GM21390 (cell line): Measurements from ENCODE around the gene AUTS2.
"Not testable (repeated sequence)": the region's sequence is repeated elsewhere in the genome, so short reads cannot be mapped to it uniquely, and the experiment has no call there.

Source experiments
- ATAC-seq: cut with Tn5 transposase; IDR thresholded peaks from one replicate; pipeline ENCODE4 v1.9.1; 2021; ENCODE audit not compliant: unreplicated experiment

The AUTS2 gene

GRCh38 chr7:70631718-70632117, 1033.4 kb downstream of the AUTS2 start:
- no peak for ATAC-seq

DNA sequence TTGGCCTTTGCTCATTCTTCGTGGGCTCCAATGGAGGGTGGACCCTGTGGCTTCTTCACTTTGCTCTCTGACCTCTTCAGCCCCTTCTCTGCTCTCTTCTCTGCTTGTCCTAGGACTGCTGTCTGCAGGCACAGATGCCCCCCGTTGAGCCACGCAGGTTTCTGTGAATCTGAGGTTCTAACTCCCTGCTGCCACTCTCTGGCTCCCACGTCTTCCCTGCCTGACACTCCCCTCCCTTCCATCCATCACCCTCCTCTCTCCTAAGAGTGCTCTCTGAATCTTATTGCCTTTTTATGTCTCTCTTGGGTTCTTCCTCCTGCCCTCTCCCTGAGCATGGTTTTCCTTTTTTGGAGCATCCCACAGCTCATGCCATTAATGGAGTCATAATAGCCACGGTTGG, 1034.1 kb downstream of the AUTS2 start:
- ATAC-seq = no peak

DNA sequence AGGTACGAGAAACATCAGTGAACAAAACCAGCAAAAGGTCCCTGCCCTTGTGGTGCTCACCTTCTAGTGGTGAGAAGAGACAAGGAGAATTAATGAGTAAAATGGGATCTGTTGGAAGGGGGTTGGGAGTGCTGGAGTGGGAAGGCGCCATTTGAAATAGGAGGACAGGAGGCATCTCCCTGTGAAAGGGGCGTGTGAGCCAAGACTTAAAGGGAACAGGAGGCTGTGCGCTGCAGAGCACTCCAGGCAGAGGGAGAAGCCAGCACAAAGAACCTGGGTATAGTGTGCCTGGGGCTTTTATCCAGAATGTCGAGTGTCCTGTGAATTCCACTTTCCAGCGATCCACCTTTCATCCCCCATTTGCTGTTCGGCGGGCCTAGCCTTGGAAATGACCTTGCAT, 1035.8 kb downstream of the AUTS2 start:
- ATAC-seq = no peak

- ATAC-seq = no peak
Measured at GRCh38 chr7:70634610-70635068, 1036.4 kb downstream of the AUTS2 start.

- ATAC-seq = no peak
Measured at GRCh38 chr7:70635633-70636032, 1037.4 kb downstream of the AUTS2 start.

DNA sequence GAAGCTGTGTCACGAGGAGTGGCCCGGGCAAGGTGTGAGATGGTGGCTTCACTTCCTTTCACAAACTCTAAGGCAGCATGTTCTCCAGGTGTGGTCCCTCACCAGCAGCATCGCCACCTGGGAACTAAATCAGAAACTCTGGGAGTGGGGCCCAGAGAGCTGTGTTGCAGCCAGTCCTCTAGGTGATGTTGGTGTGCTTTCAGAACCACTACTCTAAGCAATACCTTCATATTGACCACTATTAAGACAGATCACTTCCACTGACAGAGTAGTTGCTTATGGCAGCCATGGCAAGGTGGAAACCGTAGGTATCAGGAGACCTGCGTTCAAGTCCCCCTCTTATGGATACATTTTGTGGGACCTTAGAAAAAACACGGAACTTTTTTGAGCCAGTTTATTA, 1037.9 kb downstream of the AUTS2 start:
- no peak for ATAC-seq

DNA sequence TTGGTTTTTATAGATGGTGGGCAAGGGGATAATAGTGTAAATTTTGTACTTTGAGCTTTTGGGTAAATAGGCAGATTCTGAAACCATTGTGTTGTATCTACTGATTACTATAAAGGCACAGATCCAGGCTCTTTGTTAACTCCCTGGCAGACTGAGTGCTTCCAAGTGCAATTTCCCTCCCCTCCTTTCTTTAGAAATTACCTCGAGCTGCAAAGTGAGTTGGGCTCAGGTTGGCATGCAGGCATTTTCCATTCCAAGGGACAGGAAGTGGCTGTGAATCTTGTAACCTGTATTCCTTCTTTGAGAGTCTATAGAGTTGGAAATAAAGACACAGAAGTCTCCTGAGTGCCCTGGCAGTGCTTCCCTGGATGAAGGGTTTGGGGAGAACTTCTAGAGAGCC, 1039.5 kb downstream of the AUTS2 start:
- no peak for ATAC-seq

- ATAC-seq = no peak
Measured at GRCh38 chr7:70638158-70639107, 1040.2 kb downstream of the AUTS2 start.

GRCh38 chr7:70640266-70640833, 1042.1 kb downstream of the AUTS2 start:
- no peak for ATAC-seq

GRCh38 chr7:70641882-70642281, 1043.6 kb downstream of the AUTS2 start:
- ATAC-seq = no peak

DNA sequence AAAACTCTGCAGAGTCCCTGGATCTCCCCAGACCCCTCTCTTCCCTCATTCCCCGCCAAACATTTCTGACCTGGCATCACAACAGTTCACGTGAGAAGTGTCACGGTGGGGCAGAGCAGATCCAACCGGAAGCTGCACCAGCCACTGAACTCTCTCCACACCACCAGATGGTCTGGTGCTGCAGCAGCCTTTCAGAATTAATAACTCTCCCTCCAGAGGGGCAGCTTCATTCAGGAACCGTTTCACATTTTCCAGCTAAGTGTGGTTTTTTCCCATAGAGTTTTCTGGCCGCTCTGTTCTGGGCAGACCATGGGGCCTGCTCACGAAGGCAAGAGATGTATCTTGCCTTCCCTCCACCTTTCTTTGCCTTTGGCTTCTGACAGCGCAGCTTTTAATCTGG, 1047.0 kb downstream of the AUTS2 start:
- no peak for ATAC-seq

- ATAC-seq = no peak
Measured at GRCh38 chr7:70645876-70646351, 1047.6 kb downstream of the AUTS2 start.

DNA sequence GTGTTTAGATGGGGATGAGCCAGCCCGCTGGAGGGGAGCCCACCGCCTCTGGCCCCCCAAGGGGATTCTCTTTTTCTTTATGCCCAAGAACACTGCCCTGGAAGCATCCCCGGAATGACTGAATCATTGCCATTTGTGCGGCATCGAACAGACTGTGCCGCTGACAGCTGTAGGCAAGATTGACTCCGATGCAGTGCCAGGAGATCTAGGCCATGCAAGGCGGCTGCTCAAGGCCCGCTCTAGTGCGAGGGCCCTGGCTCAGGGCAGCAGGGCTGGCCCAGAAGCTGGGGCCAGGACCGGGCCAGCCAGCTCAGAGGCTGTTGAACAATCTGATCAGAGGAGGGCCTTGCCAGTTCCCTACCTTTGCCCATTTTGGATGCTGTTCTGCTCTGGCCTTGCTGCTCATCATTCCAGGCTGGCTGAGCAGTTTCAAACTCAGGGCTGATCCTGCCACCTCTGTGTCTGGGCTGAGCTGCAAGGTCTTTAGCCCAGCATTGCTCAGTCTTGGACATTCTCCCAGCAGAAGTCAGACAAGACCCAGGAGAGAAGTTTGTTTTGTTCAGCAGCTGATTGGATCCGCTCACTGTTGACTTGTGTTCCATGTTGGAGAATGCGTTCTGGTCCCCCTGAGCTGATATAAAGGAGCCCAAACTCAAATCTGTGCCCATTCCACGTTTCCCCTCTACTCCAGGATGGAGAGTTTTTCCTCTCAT, 1048.4 kb downstream of the AUTS2 start:
- no peak for ATAC-seq

DNA sequence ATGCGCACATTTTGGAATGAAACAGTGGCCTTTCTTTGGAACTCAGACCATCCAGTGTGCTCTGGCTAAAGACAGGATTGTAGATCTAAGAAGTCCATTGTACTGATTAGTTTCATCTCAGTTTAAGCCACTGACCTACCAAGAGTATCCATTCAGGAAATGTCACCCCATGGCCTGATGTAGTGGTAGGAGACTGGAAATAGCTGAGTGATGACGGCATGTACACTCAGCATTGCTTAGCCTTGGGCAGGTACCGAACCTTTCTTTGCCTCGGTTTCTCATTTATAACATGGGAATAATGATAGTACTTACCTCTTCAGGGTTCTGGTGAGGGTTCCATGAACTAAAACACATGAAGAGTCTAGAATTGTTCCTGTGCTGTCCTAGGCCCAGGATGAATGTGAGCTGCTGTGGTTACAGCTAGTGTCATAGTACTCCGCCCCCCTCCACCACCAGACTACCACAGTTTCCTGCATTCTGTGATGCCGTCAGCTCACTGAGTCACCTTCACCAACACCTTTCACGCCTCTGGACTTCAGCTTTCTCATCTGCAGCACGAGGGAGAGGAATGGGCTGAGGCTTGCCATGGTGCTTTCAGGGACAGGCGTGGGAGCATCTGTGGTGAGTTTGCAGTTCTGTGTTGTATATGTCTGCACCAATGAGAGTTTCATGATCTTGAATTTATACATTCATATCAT, 1049.7 kb downstream of the AUTS2 start:
- ATAC-seq = peak; percentile 85

GRCh38 chr7:70648499-70648861, 1050.2 kb downstream of the AUTS2 start:
- ATAC-seq = not testable (repeated sequence)

DNA sequence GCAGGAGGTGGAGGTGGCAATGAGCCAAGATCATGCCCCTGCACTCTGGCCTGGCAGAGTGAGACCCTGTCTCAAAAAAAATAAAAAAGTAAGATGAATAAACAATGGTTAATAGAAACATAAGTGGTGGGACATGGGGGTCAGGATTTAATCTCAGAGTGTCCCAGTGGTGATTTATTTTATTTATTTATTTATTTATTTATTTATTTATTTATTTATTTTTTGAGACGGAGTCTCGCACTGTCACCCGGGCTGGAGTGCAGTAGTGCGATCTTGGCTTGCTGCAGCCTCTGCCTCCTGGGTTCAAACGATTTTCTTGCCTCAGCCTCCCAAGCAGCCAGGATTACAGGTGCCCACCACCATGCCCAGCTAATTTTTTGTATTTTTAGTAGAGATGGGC, 1051.0 kb downstream of the AUTS2 start:
- no peak for ATAC-seq

GRCh38 chr7:70654146-70654545, 1055.9 kb downstream of the AUTS2 start:
- ATAC-seq = no peak

DNA sequence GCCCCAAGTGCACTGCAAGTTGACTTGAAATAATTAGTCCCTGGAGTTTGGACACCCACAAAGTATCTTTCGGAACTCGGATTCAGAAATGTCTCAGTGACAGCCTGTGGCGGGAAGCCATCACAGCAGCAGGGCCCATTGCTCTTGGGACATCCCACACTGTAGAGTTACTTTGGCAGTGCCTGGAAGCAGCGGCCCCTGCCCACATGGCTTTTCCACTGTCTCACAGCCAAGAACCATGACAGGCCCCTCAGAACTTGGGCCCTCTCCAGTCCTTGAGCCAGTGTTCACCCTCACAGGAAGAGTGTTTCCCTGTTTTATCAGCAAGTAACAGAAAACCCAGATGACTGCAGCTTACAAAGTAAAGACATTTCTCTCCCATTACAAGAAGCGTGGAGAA, 1056.7 kb downstream of the AUTS2 start:
- no peak for ATAC-seq

- no peak for ATAC-seq
Measured at GRCh38 chr7:70655694-70656093, 1057.4 kb downstream of the AUTS2 start.

DNA sequence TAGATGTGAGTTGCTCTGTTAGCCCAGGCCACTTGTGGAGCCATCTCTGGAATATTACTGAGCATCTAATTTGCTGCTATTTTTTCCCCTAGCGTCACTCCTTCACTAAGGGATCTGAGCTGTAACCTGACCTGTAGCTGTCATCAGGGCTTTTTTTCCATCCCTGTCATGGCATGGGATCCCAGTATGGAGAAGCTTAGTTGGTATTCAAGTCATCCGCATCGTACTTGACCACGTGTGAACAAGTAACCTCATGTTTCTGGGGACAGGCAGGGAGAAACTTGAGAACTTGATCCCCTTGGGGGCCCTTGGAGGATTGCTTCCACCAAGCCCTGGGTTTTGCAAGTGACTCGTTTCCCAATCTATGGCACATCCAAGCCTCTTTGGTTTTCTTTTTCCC, 1059.3 kb downstream of the AUTS2 start:
- no peak for ATAC-seq

GRCh38 chr7:70657989-70658632, 1059.8 kb downstream of the AUTS2 start:
- ATAC-seq = no peak
